ENCODE measurements around the gene NDUFB1. TPM values are rescaled to one million over a fixed set of nuclear protein-coding genes. Genes with fewer than 3 reads are reported as not detected.

Gene NDUFB1
- total and polyA plus RNA-seq, 2 of the 13 experiments (the other 11 are each of a cell fraction or from before 2014, with no cell fraction given): 181 to 281 TPM

DNA sequence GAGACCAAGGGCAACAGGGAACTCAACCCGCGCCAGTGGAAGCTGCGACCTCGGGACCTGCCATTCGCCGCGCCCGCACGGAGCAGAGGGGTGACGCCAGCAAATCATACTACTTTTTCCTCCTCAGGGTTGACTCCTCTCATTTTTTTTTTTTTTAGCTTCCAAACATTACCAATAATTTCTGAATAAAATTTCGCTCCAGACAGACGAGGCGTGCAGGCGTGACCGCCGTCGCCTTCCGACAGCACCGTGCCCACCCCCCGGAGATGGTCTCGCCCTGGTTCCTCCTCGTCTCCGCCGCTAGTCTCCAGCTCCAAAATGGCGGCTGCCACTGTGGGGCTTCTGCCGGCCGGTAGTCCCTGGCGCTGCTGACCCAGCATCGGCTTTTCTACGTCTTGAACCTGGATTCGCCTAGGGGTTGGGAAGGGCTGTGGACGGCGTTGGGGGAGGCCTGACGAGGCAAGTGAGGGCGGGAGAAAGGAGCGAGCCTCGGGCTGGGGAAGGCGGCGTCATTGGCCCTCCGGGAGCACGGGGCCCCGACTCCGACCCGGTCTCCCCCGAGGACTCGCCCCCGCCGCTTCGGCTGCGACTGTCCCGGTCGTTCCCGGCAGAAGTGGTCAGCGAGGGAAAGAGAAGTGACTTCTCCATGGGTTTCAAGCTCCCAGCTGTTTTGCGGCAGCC lies at the start of gene NDUFB1, which contains the start of gene CPSF2 (continued):
- no peak for TF ChIP-seq EHMT2 (IDR thresholded peaks at IDR 0.05; ENCODE audit: borderline replicate concordance, low read depth, low read length)
- TF ChIP-seq U2AF1 (optimal IDR thresholded peaks at IDR 0.05; ENCODE audit: low read depth, low read length): no peak
- no peak for TF ChIP-seq CBX5 (CRISPR knock-in tag; IDR thresholded peaks at IDR 0.05; ENCODE audit: borderline replicate concordance)
- TF ChIP-seq, protein P1, sequence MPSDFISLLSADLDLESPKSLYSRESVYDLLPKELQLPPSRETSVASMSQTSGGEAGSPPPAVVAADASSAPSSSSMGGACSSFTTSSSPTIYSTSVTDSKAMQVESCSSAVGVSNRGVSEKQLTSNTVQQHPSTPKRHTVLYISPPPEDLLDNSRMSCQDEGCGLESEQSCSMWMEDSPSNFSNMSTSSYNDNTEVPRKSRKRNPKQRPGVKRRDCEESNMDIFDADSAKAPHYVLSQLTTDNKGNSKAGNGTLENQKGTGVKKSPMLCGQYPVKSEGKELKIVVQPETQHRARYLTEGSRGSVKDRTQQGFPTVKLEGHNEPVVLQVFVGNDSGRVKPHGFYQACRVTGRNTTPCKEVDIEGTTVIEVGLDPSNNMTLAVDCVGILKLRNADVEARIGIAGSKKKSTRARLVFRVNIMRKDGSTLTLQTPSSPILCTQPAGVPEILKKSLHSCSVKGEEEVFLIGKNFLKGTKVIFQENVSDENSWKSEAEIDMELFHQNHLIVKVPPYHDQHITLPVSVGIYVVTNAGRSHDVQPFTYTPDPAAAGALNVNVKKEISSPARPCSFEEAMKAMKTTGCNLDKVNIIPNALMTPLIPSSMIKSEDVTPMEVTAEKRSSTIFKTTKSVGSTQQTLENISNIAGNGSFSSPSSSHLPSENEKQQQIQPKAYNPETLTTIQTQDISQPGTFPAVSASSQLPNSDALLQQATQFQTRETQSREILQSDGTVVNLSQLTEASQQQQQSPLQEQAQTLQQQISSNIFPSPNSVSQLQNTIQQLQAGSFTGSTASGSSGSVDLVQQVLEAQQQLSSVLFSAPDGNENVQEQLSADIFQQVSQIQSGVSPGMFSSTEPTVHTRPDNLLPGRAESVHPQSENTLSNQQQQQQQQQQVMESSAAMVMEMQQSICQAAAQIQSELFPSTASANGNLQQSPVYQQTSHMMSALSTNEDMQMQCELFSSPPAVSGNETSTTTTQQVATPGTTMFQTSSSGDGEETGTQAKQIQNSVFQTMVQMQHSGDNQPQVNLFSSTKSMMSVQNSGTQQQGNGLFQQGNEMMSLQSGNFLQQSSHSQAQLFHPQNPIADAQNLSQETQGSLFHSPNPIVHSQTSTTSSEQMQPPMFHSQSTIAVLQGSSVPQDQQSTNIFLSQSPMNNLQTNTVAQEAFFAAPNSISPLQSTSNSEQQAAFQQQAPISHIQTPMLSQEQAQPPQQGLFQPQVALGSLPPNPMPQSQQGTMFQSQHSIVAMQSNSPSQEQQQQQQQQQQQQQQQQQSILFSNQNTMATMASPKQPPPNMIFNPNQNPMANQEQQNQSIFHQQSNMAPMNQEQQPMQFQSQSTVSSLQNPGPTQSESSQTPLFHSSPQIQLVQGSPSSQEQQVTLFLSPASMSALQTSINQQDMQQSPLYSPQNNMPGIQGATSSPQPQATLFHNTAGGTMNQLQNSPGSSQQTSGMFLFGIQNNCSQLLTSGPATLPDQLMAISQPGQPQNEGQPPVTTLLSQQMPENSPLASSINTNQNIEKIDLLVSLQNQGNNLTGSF (CRISPR knock-in tag; IDR thresholded peaks at IDR 0.05): no peak; the same call in 1 of the 2 replicates
- TF ChIP-seq NFKB2 (CRISPR knock-in tag; IDR thresholded peaks at IDR 0.05; ENCODE audit: borderline replicate concordance): peak; percentile 44; the same call in 1 of the 2 replicates
- no peak; the same call in 2 of the 3 replicates for TF ChIP-seq MXI1 (IDR thresholded peaks at IDR 0.05; ENCODE audit: borderline replicate concordance, low read depth, low read length)
- TF ChIP-seq MTF2 (CRISPR knock-in tag; IDR thresholded peaks at IDR 0.05; ENCODE audit: borderline replicate concordance): peak; percentile 56; the same call in 1 of the 2 replicates
- TF ChIP-seq, protein P2, sequence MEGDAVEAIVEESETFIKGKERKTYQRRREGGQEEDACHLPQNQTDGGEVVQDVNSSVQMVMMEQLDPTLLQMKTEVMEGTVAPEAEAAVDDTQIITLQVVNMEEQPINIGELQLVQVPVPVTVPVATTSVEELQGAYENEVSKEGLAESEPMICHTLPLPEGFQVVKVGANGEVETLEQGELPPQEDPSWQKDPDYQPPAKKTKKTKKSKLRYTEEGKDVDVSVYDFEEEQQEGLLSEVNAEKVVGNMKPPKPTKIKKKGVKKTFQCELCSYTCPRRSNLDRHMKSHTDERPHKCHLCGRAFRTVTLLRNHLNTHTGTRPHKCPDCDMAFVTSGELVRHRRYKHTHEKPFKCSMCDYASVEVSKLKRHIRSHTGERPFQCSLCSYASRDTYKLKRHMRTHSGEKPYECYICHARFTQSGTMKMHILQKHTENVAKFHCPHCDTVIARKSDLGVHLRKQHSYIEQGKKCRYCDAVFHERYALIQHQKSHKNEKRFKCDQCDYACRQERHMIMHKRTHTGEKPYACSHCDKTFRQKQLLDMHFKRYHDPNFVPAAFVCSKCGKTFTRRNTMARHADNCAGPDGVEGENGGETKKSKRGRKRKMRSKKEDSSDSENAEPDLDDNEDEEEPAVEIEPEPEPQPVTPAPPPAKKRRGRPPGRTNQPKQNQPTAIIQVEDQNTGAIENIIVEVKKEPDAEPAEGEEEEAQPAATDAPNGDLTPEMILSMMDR (CRISPR knock-in tag; IDR thresholded peaks at IDR 0.05): no peak
- TF ChIP-seq SMAD9 (CRISPR knock-in tag; IDR thresholded peaks at IDR 0.05): 0 out of 2 replicates have a peak, but pooled peaks have one; percentile 56
- TF ChIP-seq ZIK1 (CRISPR knock-in tag; IDR thresholded peaks at IDR 0.05; ENCODE audit: borderline replicate concordance, low read depth): no peak
- TF ChIP-seq ZNF331 (CRISPR knock-in tag; IDR thresholded peaks at IDR 0.05): peak; percentile 54; the same call in 1 of the 2 replicates
- TF ChIP-seq HDAC6 (IDR thresholded peaks at IDR 0.05; ENCODE audit: low read depth, low read length): no peak
- TF ChIP-seq YEATS2 (CRISPR knock-in tag; IDR thresholded peaks at IDR 0.05; ENCODE audit: borderline replicate concordance): no peak
- TF ChIP-seq, protein P3, sequence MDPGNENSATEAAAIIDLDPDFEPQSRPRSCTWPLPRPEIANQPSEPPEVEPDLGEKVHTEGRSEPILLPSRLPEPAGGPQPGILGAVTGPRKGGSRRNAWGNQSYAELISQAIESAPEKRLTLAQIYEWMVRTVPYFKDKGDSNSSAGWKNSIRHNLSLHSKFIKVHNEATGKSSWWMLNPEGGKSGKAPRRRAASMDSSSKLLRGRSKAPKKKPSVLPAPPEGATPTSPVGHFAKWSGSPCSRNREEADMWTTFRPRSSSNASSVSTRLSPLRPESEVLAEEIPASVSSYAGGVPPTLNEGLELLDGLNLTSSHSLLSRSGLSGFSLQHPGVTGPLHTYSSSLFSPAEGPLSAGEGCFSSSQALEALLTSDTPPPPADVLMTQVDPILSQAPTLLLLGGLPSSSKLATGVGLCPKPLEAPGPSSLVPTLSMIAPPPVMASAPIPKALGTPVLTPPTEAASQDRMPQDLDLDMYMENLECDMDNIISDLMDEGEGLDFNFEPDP (CRISPR knock-in tag; conservative IDR thresholded peaks at IDR 0.05): peak; percentile 98; the same call in 1 of the 2 replicates
- TF ChIP-seq ZNF607 (CRISPR knock-in tag; IDR thresholded peaks at IDR 0.05; ENCODE audit: borderline replicate concordance): no peak
- TF ChIP-seq, protein P4, sequence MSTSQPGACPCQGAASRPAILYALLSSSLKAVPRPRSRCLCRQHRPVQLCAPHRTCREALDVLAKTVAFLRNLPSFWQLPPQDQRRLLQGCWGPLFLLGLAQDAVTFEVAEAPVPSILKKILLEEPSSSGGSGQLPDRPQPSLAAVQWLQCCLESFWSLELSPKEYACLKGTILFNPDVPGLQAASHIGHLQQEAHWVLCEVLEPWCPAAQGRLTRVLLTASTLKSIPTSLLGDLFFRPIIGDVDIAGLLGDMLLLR (CRISPR knock-in tag; IDR thresholded peaks at IDR 0.05): no peak
- TF ChIP-seq YEATS4 (CRISPR knock-in tag; IDR thresholded peaks at IDR 0.05; ENCODE audit: borderline replicate concordance): peak; percentile 83
- TF ChIP-seq MXD3 (CRISPR knock-in tag; IDR thresholded peaks at IDR 0.05): peak; percentile 70; the same call in 1 of the 2 replicates
- TF ChIP-seq ONECUT2 (CRISPR knock-in tag; IDR thresholded peaks at IDR 0.05): no peak
- peak; percentile 52; the same call in 1 of the 2 replicates for TF ChIP-seq HOXA3 (CRISPR knock-in tag; IDR thresholded peaks at IDR 0.05)

Data from HepG2 (cell line).